Measurements from ENCODE around the gene ACTMAP. TPM values are rescaled to one million over a fixed set of nuclear protein-coding genes. Genes with fewer than 3 reads are reported as not detected.

ACTMAP gene
- total and polyA plus RNA-seq, 7 donors = 5.1 to 13.3 (median 8.9) TPM

DNA sequence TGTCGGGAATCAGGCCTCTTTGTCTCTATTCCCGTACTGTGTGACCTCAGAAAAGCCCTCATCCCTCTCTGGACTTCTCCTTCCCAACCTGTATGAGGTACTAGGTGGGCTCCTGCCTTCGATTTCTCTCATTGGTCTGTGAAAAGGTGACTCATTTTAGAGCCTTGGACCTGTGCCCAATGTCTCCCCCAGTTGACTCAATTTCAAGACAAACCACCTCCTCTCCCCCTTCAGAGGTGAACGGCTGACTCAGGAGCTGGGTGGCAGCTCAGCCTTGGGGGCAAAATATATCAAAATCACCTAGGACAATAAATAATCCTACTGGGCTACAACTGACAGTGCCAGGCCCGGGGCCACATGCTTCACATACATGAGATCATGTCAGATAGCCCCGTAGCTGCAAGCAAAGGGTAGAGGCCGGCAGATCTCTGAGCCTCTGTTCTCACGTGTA lies 34.2 kb downstream of the ACTMAP start:
- WGBS, 3 donors = 4 to 9% (median 8%) methylated on average over 8 of the region's 8 CpGs
- intact Hi-C loops (cut with DNase I) = loop anchor here in 1 of 2 donors (5.0 kb wide), 2 partner anchors 36 to 91 kb away; partner anchors contain the start of genes ACTMAP and SNRPA
- DNase-seq = peak in 1 of 2 donors; percentile 40
- H3K4me1 ChIP-seq = peaks cover 35% of the 10 kb centered on the region
- H3K27ac ChIP-seq = peak overlapping the region; percentile 96
- H3K27me3 ChIP-seq (ENCODE audit: insufficient read depth in 3 of 3, low read length in 2 of 3) = no peaks in the 10 kb centered on the region
- H3K4me3 ChIP-seq = peak overlapping the region; percentile 76
- TF ChIP-seq, protein P1, sequence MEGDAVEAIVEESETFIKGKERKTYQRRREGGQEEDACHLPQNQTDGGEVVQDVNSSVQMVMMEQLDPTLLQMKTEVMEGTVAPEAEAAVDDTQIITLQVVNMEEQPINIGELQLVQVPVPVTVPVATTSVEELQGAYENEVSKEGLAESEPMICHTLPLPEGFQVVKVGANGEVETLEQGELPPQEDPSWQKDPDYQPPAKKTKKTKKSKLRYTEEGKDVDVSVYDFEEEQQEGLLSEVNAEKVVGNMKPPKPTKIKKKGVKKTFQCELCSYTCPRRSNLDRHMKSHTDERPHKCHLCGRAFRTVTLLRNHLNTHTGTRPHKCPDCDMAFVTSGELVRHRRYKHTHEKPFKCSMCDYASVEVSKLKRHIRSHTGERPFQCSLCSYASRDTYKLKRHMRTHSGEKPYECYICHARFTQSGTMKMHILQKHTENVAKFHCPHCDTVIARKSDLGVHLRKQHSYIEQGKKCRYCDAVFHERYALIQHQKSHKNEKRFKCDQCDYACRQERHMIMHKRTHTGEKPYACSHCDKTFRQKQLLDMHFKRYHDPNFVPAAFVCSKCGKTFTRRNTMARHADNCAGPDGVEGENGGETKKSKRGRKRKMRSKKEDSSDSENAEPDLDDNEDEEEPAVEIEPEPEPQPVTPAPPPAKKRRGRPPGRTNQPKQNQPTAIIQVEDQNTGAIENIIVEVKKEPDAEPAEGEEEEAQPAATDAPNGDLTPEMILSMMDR (IDR thresholded peaks at IDR 0.05) = no peak
- ATAC-seq = no peak
- peaks cover 0 to 24% of the 10 kb centered on the region in 2 donors for H3K36me3 ChIP-seq (ENCODE audit: insufficient read depth in 1 of 2, low read depth in 1 of 2)
- H3K9me3 ChIP-seq = no peaks in the 10 kb centered on the region

DNA sequence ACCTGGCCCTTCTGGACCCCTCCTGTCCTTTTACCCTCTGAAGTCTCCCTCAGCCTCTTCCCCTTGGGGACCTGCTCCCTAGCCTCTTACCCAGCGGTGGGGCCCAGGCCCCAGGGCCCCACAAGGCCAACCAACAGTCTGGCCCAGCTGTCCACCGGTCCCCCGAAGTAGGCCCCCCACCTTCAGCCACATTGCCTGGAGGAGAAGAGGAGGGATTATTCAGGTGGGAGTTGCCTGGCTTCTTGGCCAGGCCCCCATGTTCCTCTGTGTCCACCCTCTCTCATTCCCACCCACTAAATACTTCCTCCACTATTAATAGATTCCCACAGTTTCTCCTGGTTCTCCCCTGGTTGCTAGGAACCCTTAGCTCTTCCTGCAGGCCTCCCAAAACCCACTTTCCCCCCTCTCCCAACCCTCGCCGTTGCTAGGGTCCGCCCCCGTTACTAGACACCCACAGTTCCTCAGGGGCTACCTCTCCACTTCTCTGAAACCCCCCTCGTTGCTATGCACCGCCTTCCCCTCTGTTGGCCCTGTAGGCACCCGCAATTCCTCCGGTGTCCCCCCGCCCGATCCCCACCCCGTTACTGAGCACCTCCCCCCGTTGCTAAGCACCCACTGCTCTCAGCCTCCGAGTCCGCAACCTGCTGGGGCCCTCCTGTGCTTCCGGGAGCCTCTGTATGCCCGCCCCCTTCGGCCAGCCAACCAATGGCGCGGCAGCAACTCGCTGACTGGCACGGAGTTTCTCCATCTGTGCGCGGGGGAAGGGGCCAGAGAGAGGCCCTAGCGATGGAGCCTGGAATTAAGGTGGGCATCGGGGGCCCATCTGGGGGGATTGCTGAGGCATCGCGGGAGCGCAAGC lies 35.6 kb downstream of the ACTMAP start:
- Histone ChIP-seq H3K36me3 (ENCODE audit: insufficient read depth in 1 of 2, low read depth in 1 of 2) (peaks cover 0 to 37% of the 10 kb centered on the region in 2 donors), H3K27me3 (ENCODE audit: insufficient read depth in 3 of 3, low read length in 2 of 3) (no peaks in the 10 kb centered on the region), H3K4me3 (peak overlapping the region; percentile 76), H3K9me3 (no peaks in the 10 kb centered on the region), H3K4me1 (peaks cover 21% of the 10 kb centered on the region), H3K27ac (peak overlapping the region; percentile 96)
- intact Hi-C loops (cut with DNase I) = loop anchor here in 1 of 2 donors (2.0 to 5.0 kb wide), 3 partner anchors 22 to 93 kb away; partner anchors contain the start of genes ACTMAP and SNRPA
- ATAC-seq = peak; percentile 68 to 79 (median 71)
- DNase-seq = peak; percentile 94 to 96
- WGBS, 3 donors = 5% methylated on average over 30 to 31 of the region's 31 CpGs
- TF ChIP-seq, protein P1 (IDR thresholded peaks at IDR 0.05) = no peak

DNA sequence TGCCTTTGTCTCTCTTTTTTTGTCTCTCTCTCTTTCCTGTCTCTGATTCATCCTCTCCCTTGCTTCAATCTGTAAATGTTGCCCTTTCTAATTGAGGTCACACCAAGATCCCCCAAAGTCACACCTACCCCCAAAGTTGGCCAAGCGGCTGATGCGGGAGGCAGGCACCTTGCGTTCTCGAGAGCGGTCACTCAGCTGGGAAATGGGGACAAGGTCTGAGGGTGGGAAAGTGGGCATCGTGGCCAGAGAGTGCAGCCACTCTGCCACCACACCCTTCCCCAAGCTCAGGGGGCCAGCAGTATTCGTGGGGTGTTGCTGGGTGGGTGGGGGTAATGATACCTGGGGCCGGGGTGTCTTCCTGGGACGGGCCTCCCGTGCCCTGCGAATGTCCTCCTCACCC lies 36.3 kb downstream of the ACTMAP start:
- H3K27me3 ChIP-seq (ENCODE audit: insufficient read depth in 3 of 3, low read length in 2 of 3) = no peaks in the 10 kb centered on the region
- TF ChIP-seq, protein P1 (IDR thresholded peaks at IDR 0.05) = no peak
- DNase-seq (no peak), ATAC-seq (no peak)
- peaks cover 2 to 44% of the 10 kb centered on the region in 2 donors for H3K36me3 ChIP-seq (ENCODE audit: insufficient read depth in 1 of 2, low read depth in 1 of 2)
- peaks cover 14% of the 10 kb centered on the region for H3K4me1 ChIP-seq
- 78 to 89% (median 86%) methylated on average over 11 of the region's 11 CpGs for WGBS, 3 donors
- intact Hi-C loops (cut with DNase I) = loop anchor here in 1 of 2 donors (2.0 kb wide), 1 partner anchor 21 kb away; no protein-coding TSS in a partner anchor
- H3K9me3 ChIP-seq = no peaks in the 10 kb centered on the region
- peak overlapping the region; percentile 76 for H3K4me3 ChIP-seq
- H3K27ac ChIP-seq = no peak overlapping the region

GRCh38 chr19:40709817-40710216 lies 40.5 kb downstream of the ACTMAP start:
- TF ChIP-seq, protein P1 (IDR thresholded peaks at IDR 0.05) = no peak
- WGBS, 3 donors = 85 to 93% (median 90%) methylated on average over 5 of the region's 5 CpGs
- peaks cover 5% of the 10 kb centered on the region for H3K4me1 ChIP-seq
- DNase-seq = no peak
- H3K27me3 ChIP-seq (ENCODE audit: insufficient read depth in 3 of 3, low read length in 2 of 3) = no peaks in the 10 kb centered on the region
- no peak overlapping the region for H3K27ac ChIP-seq
- H3K36me3 ChIP-seq (ENCODE audit: insufficient read depth in 1 of 2, low read depth in 1 of 2) = peaks cover 2 to 76% of the 10 kb centered on the region in 2 donors
- H3K9me3 ChIP-seq = no peaks in the 10 kb centered on the region
- no peak for ATAC-seq
- no peak overlapping the region for H3K4me3 ChIP-seq
- intact Hi-C loops (cut with DNase I) = no loop called here
